Measurements from ENCODE around the gene ASB6.

- no peak for TF ChIP-seq EZH2 (IDR thresholded peaks at IDR 0.05; ENCODE audit: insufficient read depth, poor library complexity, severe bottlenecking)
- TF ChIP-seq EZH2phosphoT487 (IDR thresholded peaks at IDR 0.05; ENCODE audit: insufficient read depth, low read depth), result no peak
These were observed 22.9 kb upstream of the ASB6 start for GRCh38 chr9:129664746-129665388.
